Activated CD4-positive, alpha-beta memory T cell treated with anti-CD3 and anti-CD28 coated beads, Interleukin-2, amount 10 ng/mL, durations not matched to agents 7 days and 5 days (primary cell): ENCODE measurements around the gene FAM13A. TPM values are rescaled to one million over a fixed set of nuclear protein-coding genes. Genes with fewer than 3 reads are reported as not detected.

Experiments
- CTCF ChIA-PET: fragments of 350-600 bp; sonication (Branson Sonifier 250); formaldehyde crosslinking; loops from one replicate; lab custom pipeline; 2021; ENCODE audit warnings: antibody characterized with exemption, inconsistent platforms; lab: Charles Lee
- POLR2A ChIA-PET: fragments of 350-600 bp; sonication (Branson Sonifier 250); formaldehyde crosslinking; loops from one replicate; lab custom pipeline; 2021; ENCODE audit warnings: antibody characterized with exemption; lab: Charles Lee
- DNase-seq: peaks from one replicate; pipeline ENCODE4 v3.0.0-alpha.2; 2020
- H3K27ac Mint-ChIP-seq: one replicate; pipeline ENCODE4 v1.8.0; 2021; ENCODE audit warnings: mild to moderate bottlenecking, mixed read lengths
- H3K27me3 Mint-ChIP-seq: one replicate; pipeline ENCODE4 v1.8.0; 2021; ENCODE audit warnings: mixed read lengths
- H3K36me3 Mint-ChIP-seq: one replicate; pipeline ENCODE4 v1.8.0; 2021; ENCODE audit warnings: low read depth, mixed read lengths
- H3K4me1 Mint-ChIP-seq: one replicate; pipeline ENCODE4 v1.8.0; 2021; ENCODE audit warnings: mixed read lengths
- H3K4me3 Mint-ChIP-seq: one replicate; pipeline ENCODE4 v1.8.0; 2021; ENCODE audit warnings: mild to moderate bottlenecking, mixed read lengths
- H3K9me3 Mint-ChIP-seq: one replicate; pipeline ENCODE4 v1.8.0; 2021; ENCODE audit warnings: mixed read lengths
- total RNA-seq, 2 experiments: library from RNA; stranded (reverse); gene quantifications; one replicate each; pipeline ENCODE4 v1.2.3, GENCODE V29; 2021

Gene FAM13A
- total RNA-seq, 2 experiments from 2014 or later, result 9.5 to 10.1 TPM

- Mint-ChIP-seq H3K27ac (no peak overlapping the region), H3K4me3 (no peak overlapping the region), H3K9me3 (no peaks in the 10 kb centered on the region), H3K36me3 (no peaks in the 10 kb centered on the region), H3K4me1 (no peaks in the 10 kb centered on the region), H3K27me3 (peaks cover 2% of the 10 kb centered on the region)
- DNase-seq, result no peak
- ChIA-PET POLR2A (no interaction called here), CTCF (no interaction called here)
These were observed 74.2 kb downstream of the FAM13A start for GRCh38 chr4:88982757-88983156.

GRCh38 chr4:88981993-88982392 is 75.0 kb downstream of the FAM13A start:
- Mint-ChIP-seq H3K27me3 (peaks cover 2% of the 10 kb centered on the region), H3K9me3 (no peaks in the 10 kb centered on the region), H3K27ac (no peak overlapping the region), H3K4me1 (no peaks in the 10 kb centered on the region), H3K36me3 (no peaks in the 10 kb centered on the region), H3K4me3 (no peak overlapping the region)
- DNase-seq, result no peak
- POLR2A ChIA-PET, result no interaction called here
- CTCF ChIA-PET, result no interaction called here

- ChIA-PET CTCF (no interaction called here), POLR2A (no interaction called here)
- Mint-ChIP-seq H3K36me3 (no peaks in the 10 kb centered on the region), H3K27me3 (peaks cover 2% of the 10 kb centered on the region), H3K9me3 (no peaks in the 10 kb centered on the region), H3K4me3 (no peak overlapping the region), H3K27ac (no peak overlapping the region), H3K4me1 (no peaks in the 10 kb centered on the region)
- DNase-seq, result no peak
These were observed 75.4 kb downstream of the FAM13A start for GRCh38 chr4:88981556-88981955.

GRCh38 chr4:88979276-88979675 is 77.7 kb downstream of the FAM13A start:
- no peaks in the 10 kb centered on the region for H3K27me3 Mint-ChIP-seq
- H3K27ac Mint-ChIP-seq, result no peak overlapping the region
- H3K4me1 Mint-ChIP-seq, result no peaks in the 10 kb centered on the region
- ChIA-PET CTCF (interaction anchor here (1.0 to 2.1 kb wide), 2 partner anchors 10 to 440 kb away, joined by 3 to 5 read pairs; no protein-coding TSS in a partner anchor), POLR2A (no interaction called here)
- H3K36me3 Mint-ChIP-seq, result no peaks in the 10 kb centered on the region
- no peaks in the 10 kb centered on the region for H3K9me3 Mint-ChIP-seq
- DNase-seq, result no peak
- no peak overlapping the region for H3K4me3 Mint-ChIP-seq

GRCh38 chr4:88976775-88977035 is 80.3 kb downstream of the FAM13A start:
- H3K9me3 Mint-ChIP-seq, result no peaks in the 10 kb centered on the region
- no peaks in the 10 kb centered on the region for H3K4me1 Mint-ChIP-seq
- no peaks in the 10 kb centered on the region for H3K27me3 Mint-ChIP-seq
- H3K36me3 Mint-ChIP-seq, result no peaks in the 10 kb centered on the region
- H3K4me3 Mint-ChIP-seq, result no peak overlapping the region
- ChIA-PET POLR2A (no interaction called here), CTCF (no interaction called here)
- no peak for DNase-seq
- H3K27ac Mint-ChIP-seq, result no peak overlapping the region

GRCh38 chr4:88975958-88976774 is 80.8 kb downstream of the FAM13A start:
- no peaks in the 10 kb centered on the region for H3K36me3 Mint-ChIP-seq
- H3K27ac Mint-ChIP-seq, result no peak overlapping the region
- H3K4me1 Mint-ChIP-seq, result no peaks in the 10 kb centered on the region
- DNase-seq, result no peak
- H3K4me3 Mint-ChIP-seq, result no peak overlapping the region
- H3K9me3 Mint-ChIP-seq, result no peaks in the 10 kb centered on the region
- ChIA-PET POLR2A (no interaction called here), CTCF (no interaction called here)
- H3K27me3 Mint-ChIP-seq, result no peaks in the 10 kb centered on the region

- no peaks in the 10 kb centered on the region for H3K4me1 Mint-ChIP-seq
These were observed 85.4 kb downstream of the FAM13A start for GRCh38 chr4:88971536-88971935.

GRCh38 chr4:88969746-88970145 is 87.2 kb downstream of the FAM13A start:
- no peaks in the 10 kb centered on the region for H3K36me3 Mint-ChIP-seq
- H3K9me3 Mint-ChIP-seq, result no peaks in the 10 kb centered on the region
- no peak overlapping the region for H3K27ac Mint-ChIP-seq
- H3K27me3 Mint-ChIP-seq, result no peaks in the 10 kb centered on the region
- H3K4me1 Mint-ChIP-seq, result no peaks in the 10 kb centered on the region
- POLR2A ChIA-PET, result no interaction called here
- no peak overlapping the region for H3K4me3 Mint-ChIP-seq
- DNase-seq, result no peak
- CTCF ChIA-PET, result interaction anchor here (1.4 kb wide), 1 partner anchor 14 kb away, joined by 3 read pairs; no protein-coding TSS in a partner anchor

More at GRCh38 chr4:88971536-88971935, 85.4 kb downstream of the FAM13A start:
- H3K9me3 Mint-ChIP-seq, result no peaks in the 10 kb centered on the region
- H3K27me3 Mint-ChIP-seq, result no peaks in the 10 kb centered on the region
- POLR2A ChIA-PET, result no interaction called here
- H3K27ac Mint-ChIP-seq, result no peak overlapping the region
- no peak for DNase-seq
- no peaks in the 10 kb centered on the region for H3K36me3 Mint-ChIP-seq
- CTCF ChIA-PET, result no interaction called here
- no peak overlapping the region for H3K4me3 Mint-ChIP-seq

- no peaks in the 10 kb centered on the region for H3K36me3 Mint-ChIP-seq
- H3K4me1 Mint-ChIP-seq, result no peaks in the 10 kb centered on the region
- no peaks in the 10 kb centered on the region for H3K9me3 Mint-ChIP-seq
- POLR2A ChIA-PET, result no interaction called here
- no peak for DNase-seq
- H3K27ac Mint-ChIP-seq, result no peak overlapping the region
- no peaks in the 10 kb centered on the region for H3K27me3 Mint-ChIP-seq
- no peak overlapping the region for H3K4me3 Mint-ChIP-seq
- CTCF ChIA-PET, result interaction anchor here (1.4 kb wide), 1 partner anchor 13 kb away, joined by 3 read pairs; no protein-coding TSS in a partner anchor
These were observed 87.7 kb downstream of the FAM13A start for GRCh38 chr4:88969271-88969670.

GRCh38 chr4:88967883-88968331 is 89.1 kb downstream of the FAM13A start:
- H3K36me3 Mint-ChIP-seq, result no peaks in the 10 kb centered on the region
- H3K27me3 Mint-ChIP-seq, result no peaks in the 10 kb centered on the region
- peaks cover 3% of the 10 kb centered on the region for H3K4me1 Mint-ChIP-seq
- CTCF ChIA-PET, result no interaction called here
- H3K4me3 Mint-ChIP-seq, result no peak overlapping the region
- DNase-seq, result no peak
- no peaks in the 10 kb centered on the region for H3K9me3 Mint-ChIP-seq
- POLR2A ChIA-PET, result no interaction called here
- no peak overlapping the region for H3K27ac Mint-ChIP-seq

- Mint-ChIP-seq H3K36me3 (no peaks in the 10 kb centered on the region), H3K9me3 (no peaks in the 10 kb centered on the region), H3K4me3 (no peak overlapping the region), H3K4me1 (peaks cover 7% of the 10 kb centered on the region), H3K27ac (no peak overlapping the region), H3K27me3 (no peaks in the 10 kb centered on the region)
- ChIA-PET POLR2A (no interaction called here), CTCF (no interaction called here)
- no peak for DNase-seq
These were observed 91.9 kb downstream of the FAM13A start for GRCh38 chr4:88965053-88965452.

GRCh38 chr4:88964450-88964849 is 92.5 kb downstream of the FAM13A start:
- H3K36me3 Mint-ChIP-seq, result no peaks in the 10 kb centered on the region
- H3K9me3 Mint-ChIP-seq, result no peaks in the 10 kb centered on the region
- no peaks in the 10 kb centered on the region for H3K27me3 Mint-ChIP-seq
- no peak overlapping the region for H3K4me3 Mint-ChIP-seq
- ChIA-PET POLR2A (interaction anchor here (1.4 to 1.9 kb wide), 2 partner anchors 11 to 14 kb away, joined by 4 to 7 read pairs; no protein-coding TSS in a partner anchor), CTCF (no interaction called here)
- H3K4me1 Mint-ChIP-seq, result peaks cover 7% of the 10 kb centered on the region
- no peak overlapping the region for H3K27ac Mint-ChIP-seq
- DNase-seq, result no peak

- no peak for DNase-seq
- Mint-ChIP-seq H3K27ac (no peak overlapping the region), H3K4me1 (peaks cover 7% of the 10 kb centered on the region), H3K27me3 (no peaks in the 10 kb centered on the region), H3K4me3 (no peak overlapping the region), H3K9me3 (no peaks in the 10 kb centered on the region), H3K36me3 (no peaks in the 10 kb centered on the region)
- ChIA-PET POLR2A (interaction anchor here (1.4 to 1.9 kb wide), 2 partner anchors 11 to 14 kb away, joined by 4 to 7 read pairs; no protein-coding TSS in a partner anchor), CTCF (no interaction called here)
These were observed 93.2 kb downstream of the FAM13A start for GRCh38 chr4:88963817-88964216.

GRCh38 chr4:88962396-88962795 is 94.6 kb downstream of the FAM13A start:
- ChIA-PET POLR2A (no interaction called here), CTCF (no interaction called here)
- Mint-ChIP-seq H3K36me3 (no peaks in the 10 kb centered on the region), H3K4me1 (peaks cover 7% of the 10 kb centered on the region), H3K9me3 (peaks cover 4% of the 10 kb centered on the region), H3K27ac (no peak overlapping the region), H3K27me3 (no peaks in the 10 kb centered on the region), H3K4me3 (no peak overlapping the region)
- DNase-seq, result no peak
